ENCODE results near the gene TNS3. TPM values are rescaled to one million over a fixed set of nuclear protein-coding genes. Genes with fewer than 3 reads are reported as not detected.

Gene TNS3
- total and polyA plus RNA-seq, 9 of the 15 experiments (the other 6 are each of a cell fraction or from before 2014, with no cell fraction given) = 0.20 TPM; not detected in 8

- no peaks in the 10 kb centered on the region for H3K79me2 ChIP-seq (ENCODE audit: control insufficient read depth, insufficient read depth, low read length)
- intact Hi-C loops (cut with micrococcal nuclease) = no loop called here
- ChIA-PET CTCF (ENCODE audit: low intra/inter-chr PET ratio) (no interaction called here), POLR2A (no interaction called here)
- H4K20me1 ChIP-seq (replicated peaks; ENCODE audit: control insufficient read depth, insufficient read depth, low read length) = no peaks in the 10 kb centered on the region; the same call in 1 of the 2 replicates
- no peak for DNase-seq (ENCODE audit: extremely low read depth in 1 of 4, low spot score in 3 of 4)
- no peak overlapping the region for H2AFZ ChIP-seq (ENCODE audit: low read depth, low read length)
- peaks cover 29 to 44% of the 10 kb centered on the region in 2 experiments for H3K27me3 ChIP-seq (ENCODE audit: control insufficient read depth in 2 of 2, insufficient read depth in 2 of 2, low read length in 2 of 2)
- H3K36me3 ChIP-seq (ENCODE audit: control insufficient read depth, insufficient read depth, low read length) = no peaks in the 10 kb centered on the region
- no peak overlapping the region for H3K4me3 ChIP-seq
- BruUV-seq (replicated peaks) = no TSS peak
- no peak overlapping the region for H3K27ac ChIP-seq (ENCODE audit: extremely low read depth, low read depth, low read length)
- in situ Hi-C loops (cut with MboI) = no loop called here
- H3K9me1 ChIP-seq (ENCODE audit: control insufficient read depth, insufficient read depth, low read length) = no peaks in the 10 kb centered on the region
- no peak for FAIRE-seq
- H3K9ac ChIP-seq (ENCODE audit: insufficient read depth in 1 of 2, low read depth in 2 of 2, low read length in 2 of 2) = no peak overlapping the region
- ATAC-seq = peak; percentile 33; the same call in 1 of the 3 replicates
- no peaks in the 10 kb centered on the region; a peak in 1 of 5 replicates for H3K4me1 ChIP-seq (replicated peaks in 1 of 2; ENCODE audit: control insufficient read depth in 2 of 2, insufficient read depth in 2 of 2, low read length in 2 of 2)
- no peaks in the 10 kb centered on the region for H3K9me3 ChIP-seq (replicated peaks; ENCODE audit: control insufficient read depth, insufficient read depth, low read depth, low read length)
- H3K4me2 ChIP-seq (ENCODE audit: insufficient read depth, low read length) = no peak overlapping the region
- 3% methylated on average over 5 of the region's 5 CpGs for WGBS (ENCODE audit: insufficient coverage, low coverage, missing lambda C conversion rate)
- TF ChIP-seq RFX5 (IDR thresholded peaks at IDR 0.05; ENCODE audit: low read depth, low read length) (no peak), CBX8 (IDR thresholded peaks at IDR 0.05; ENCODE audit: borderline replicate concordance, extremely low read depth, low read depth, low read length, poor library complexity, severe bottlenecking) (no peak), KHSRP (IDR thresholded peaks at IDR 0.05) (no peak), AFF1 (IDR thresholded peaks at IDR 0.05; ENCODE audit: low read depth in 1 of 2, partially characterized antibody in 2 of 2) (no peak), CEBPB (tag; IDR thresholded peaks at IDR 0.05) (no peak), COPS2 (conservative IDR thresholded peaks at IDR 0.05) (no peak), SAFB2 (IDR thresholded peaks at IDR 0.05; ENCODE audit: borderline replicate concordance, low read depth, low read length, severe bottlenecking) (no peak), POLR3G (IDR thresholded peaks at IDR 0.05; ENCODE audit: extremely low read depth, insufficient read length, insufficient replicate concordance) (no peak), EP400 (IDR thresholded peaks at IDR 0.05) (no peak), FOXP4 (CRISPR knock-in tag; IDR thresholded peaks at IDR 0.05; ENCODE audit: borderline replicate concordance) (no peak), SP1 (CRISPR knock-in tag; IDR thresholded peaks at IDR 0.05) (no peak), SETDB1 (IDR thresholded peaks at IDR 0.05; ENCODE audit: low read length) (no peak), ZNF280A (IDR thresholded peaks at IDR 0.05; ENCODE audit: low read depth, partially characterized antibody) (no peak), MAFF (IDR thresholded peaks at IDR 0.05; ENCODE audit: low read length) (no peak)
These were observed 239.4 kb downstream of the TNS3 start for GRCh38 chr7:47342296-47343060.
